ENCODE measurements around the gene KANK4. TPM values are rescaled to one million over a fixed set of nuclear protein-coding genes. Genes with fewer than 3 reads are reported as not detected.

Gene KANK4
- total RNA-seq, 2 experiments from 2014 or later = not detected

- Histone ChIP-seq H2AFZ (ENCODE audit: low read length) (no peak overlapping the region), H3K4me1 (ENCODE audit: insufficient read depth, low read length, poor library complexity, severe bottlenecking) (no peaks in the 10 kb centered on the region), H4K20me1 (ENCODE audit: insufficient read depth, low read length) (no peaks in the 10 kb centered on the region), H3K9me3 (ENCODE audit: low read length) (no peaks in the 10 kb centered on the region), H3K36me3 (ENCODE audit: insufficient read depth, low read length) (no peaks in the 10 kb centered on the region), H3K9me2 (ENCODE audit: insufficient read depth, low read length) (no peaks in the 10 kb centered on the region), H3K79me2 (ENCODE audit: insufficient read depth, low read depth, low read length) (no peaks in the 10 kb centered on the region), H3K4me2 (ENCODE audit: low read length) (no peak overlapping the region), H3K4me3 (ENCODE audit: low read depth, low read length, poor library complexity, severe bottlenecking) (no peak overlapping the region), H3K27ac (ENCODE audit: low read depth, low read length, poor library complexity, severe bottlenecking) (no peak overlapping the region)
- no peak for DNase-seq (ENCODE audit: low spot score)
- intact Hi-C loops (cut with micrococcal nuclease; ENCODE audit: unreplicated experiment) = no loop called here
- ChIA-PET CTCF (ENCODE audit: unreplicated experiment) (no interaction called here), POLR2A (interaction anchor here (0.6 kb wide), 1 partner anchor 92 kb away, joined by 3 read pairs; no protein-coding TSS in a partner anchor)
- TF ChIP-seq CTCF (conservative IDR thresholded peaks at IDR 0.05; ENCODE audit: low read length) = no peak
- TF ChIP-seq EZH2phosphoT487 (IDR thresholded peaks at IDR 0.05; ENCODE audit: borderline replicate concordance, low read depth, low read length) = no peak
- no TSS peak for BruUV-seq (replicated peaks)
Measured at GRCh38 chr1:62238507-62238906, 80.7 kb downstream of the KANK4 start.

DNA sequence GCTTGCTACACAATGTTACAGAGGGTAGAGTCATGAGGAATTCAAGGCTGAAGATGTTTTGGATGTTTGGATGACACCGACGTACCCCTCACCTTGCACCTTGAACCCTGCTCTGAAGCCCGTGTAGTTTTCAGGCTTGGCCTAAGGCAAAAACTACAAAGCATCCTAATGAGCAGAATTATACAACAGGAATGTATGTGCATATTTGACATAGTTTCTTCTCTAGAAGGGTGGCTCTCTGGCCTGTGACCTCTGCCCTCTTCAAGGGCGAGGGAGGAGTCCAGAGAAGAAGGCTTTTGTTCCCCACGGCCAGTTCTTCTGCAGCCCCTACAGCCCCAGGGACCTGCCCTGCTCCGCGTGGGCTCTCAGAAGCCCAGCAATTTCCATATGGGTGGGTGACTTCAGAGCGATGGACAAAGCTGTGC lies 81.3 kb downstream of the KANK4 start:
- H3K9me3 ChIP-seq (ENCODE audit: low read length) = no peaks in the 10 kb centered on the region
- no peak overlapping the region for H3K4me3 ChIP-seq (ENCODE audit: low read depth, low read length, poor library complexity, severe bottlenecking)
- no TSS peak for BruUV-seq (replicated peaks)
- H3K79me2 ChIP-seq (ENCODE audit: insufficient read depth, low read depth, low read length) = no peaks in the 10 kb centered on the region
- H3K4me1 ChIP-seq (ENCODE audit: insufficient read depth, low read length, poor library complexity, severe bottlenecking) = no peaks in the 10 kb centered on the region
- no peaks in the 10 kb centered on the region for H3K9me2 ChIP-seq (ENCODE audit: insufficient read depth, low read length)
- intact Hi-C loops (cut with micrococcal nuclease; ENCODE audit: unreplicated experiment) = no loop called here
- no peaks in the 10 kb centered on the region for H3K36me3 ChIP-seq (ENCODE audit: insufficient read depth, low read length)
- DNase-seq (ENCODE audit: low spot score) = no peak
- H3K4me2 ChIP-seq (ENCODE audit: low read length) = no peak overlapping the region
- H4K20me1 ChIP-seq (ENCODE audit: insufficient read depth, low read length) = no peaks in the 10 kb centered on the region
- ChIA-PET CTCF (ENCODE audit: unreplicated experiment) (no interaction called here), POLR2A (no interaction called here)
- no peak for TF ChIP-seq CTCF (conservative IDR thresholded peaks at IDR 0.05; ENCODE audit: low read length)
- TF ChIP-seq EZH2phosphoT487 (IDR thresholded peaks at IDR 0.05; ENCODE audit: borderline replicate concordance, low read depth, low read length) = no peak
- no peak overlapping the region for H3K27ac ChIP-seq (ENCODE audit: low read depth, low read length, poor library complexity, severe bottlenecking)
- no peak overlapping the region for H2AFZ ChIP-seq (ENCODE audit: low read length)

DNA sequence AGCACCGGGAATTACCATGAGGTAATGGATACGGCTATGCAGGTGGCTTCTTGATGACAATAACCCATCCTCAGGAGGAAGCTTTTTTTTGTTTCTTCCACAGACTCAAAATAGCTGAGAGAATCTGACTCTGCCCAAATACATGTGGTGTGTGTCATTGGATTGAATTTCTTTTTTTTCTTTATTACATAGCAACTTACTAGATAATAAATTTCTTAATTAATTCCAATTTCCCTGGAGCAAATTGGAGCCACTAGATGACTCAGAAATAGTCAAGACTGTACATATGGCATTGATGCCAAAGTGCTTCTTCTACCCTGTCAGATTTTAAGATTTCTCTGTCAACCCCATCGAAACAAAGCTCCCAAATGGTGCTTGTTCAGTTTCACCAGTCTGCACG lies 81.9 kb downstream of the KANK4 start:
- BruUV-seq (replicated peaks) = no TSS peak
- Histone ChIP-seq H3K9me2 (ENCODE audit: insufficient read depth, low read length) (no peaks in the 10 kb centered on the region), H3K4me3 (ENCODE audit: low read depth, low read length, poor library complexity, severe bottlenecking) (no peak overlapping the region), H3K27ac (ENCODE audit: low read depth, low read length, poor library complexity, severe bottlenecking) (no peak overlapping the region), H2AFZ (ENCODE audit: low read length) (no peak overlapping the region), H3K79me2 (ENCODE audit: insufficient read depth, low read depth, low read length) (no peaks in the 10 kb centered on the region), H3K4me1 (ENCODE audit: insufficient read depth, low read length, poor library complexity, severe bottlenecking) (no peaks in the 10 kb centered on the region), H4K20me1 (ENCODE audit: insufficient read depth, low read length) (no peaks in the 10 kb centered on the region), H3K9me3 (ENCODE audit: low read length) (no peaks in the 10 kb centered on the region), H3K36me3 (ENCODE audit: insufficient read depth, low read length) (no peaks in the 10 kb centered on the region), H3K4me2 (ENCODE audit: low read length) (no peak overlapping the region)
- TF ChIP-seq EZH2phosphoT487 (IDR thresholded peaks at IDR 0.05; ENCODE audit: borderline replicate concordance, low read depth, low read length) (no peak), CTCF (conservative IDR thresholded peaks at IDR 0.05; ENCODE audit: low read length) (no peak)
- intact Hi-C loops (cut with micrococcal nuclease; ENCODE audit: unreplicated experiment) = no loop called here
- ChIA-PET POLR2A (no interaction called here), CTCF (ENCODE audit: unreplicated experiment) (no interaction called here)
- no peak for DNase-seq (ENCODE audit: low spot score)
